Measurements from ENCODE around the gene MKX.

DNA sequence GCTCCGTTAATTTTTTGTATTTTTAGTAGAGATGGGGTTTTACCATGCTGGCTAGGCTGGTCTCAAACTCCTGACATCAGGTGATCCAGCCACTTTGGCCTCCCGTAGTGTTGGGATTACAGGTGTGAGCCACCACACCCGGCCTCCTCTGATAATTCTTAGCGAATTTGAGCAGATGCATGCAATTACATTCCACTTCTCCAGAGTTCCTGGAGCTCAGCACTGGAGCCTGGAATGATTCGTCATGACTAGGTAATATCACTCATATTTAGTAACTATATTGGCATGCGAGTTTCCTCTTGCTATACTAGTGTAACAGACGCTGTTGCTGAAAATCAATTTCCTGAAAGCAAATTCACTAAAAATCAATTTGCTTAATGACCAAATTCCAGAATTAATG, 86.8 kb downstream of the MKX start:
- TF ChIP-seq, protein P1, sequence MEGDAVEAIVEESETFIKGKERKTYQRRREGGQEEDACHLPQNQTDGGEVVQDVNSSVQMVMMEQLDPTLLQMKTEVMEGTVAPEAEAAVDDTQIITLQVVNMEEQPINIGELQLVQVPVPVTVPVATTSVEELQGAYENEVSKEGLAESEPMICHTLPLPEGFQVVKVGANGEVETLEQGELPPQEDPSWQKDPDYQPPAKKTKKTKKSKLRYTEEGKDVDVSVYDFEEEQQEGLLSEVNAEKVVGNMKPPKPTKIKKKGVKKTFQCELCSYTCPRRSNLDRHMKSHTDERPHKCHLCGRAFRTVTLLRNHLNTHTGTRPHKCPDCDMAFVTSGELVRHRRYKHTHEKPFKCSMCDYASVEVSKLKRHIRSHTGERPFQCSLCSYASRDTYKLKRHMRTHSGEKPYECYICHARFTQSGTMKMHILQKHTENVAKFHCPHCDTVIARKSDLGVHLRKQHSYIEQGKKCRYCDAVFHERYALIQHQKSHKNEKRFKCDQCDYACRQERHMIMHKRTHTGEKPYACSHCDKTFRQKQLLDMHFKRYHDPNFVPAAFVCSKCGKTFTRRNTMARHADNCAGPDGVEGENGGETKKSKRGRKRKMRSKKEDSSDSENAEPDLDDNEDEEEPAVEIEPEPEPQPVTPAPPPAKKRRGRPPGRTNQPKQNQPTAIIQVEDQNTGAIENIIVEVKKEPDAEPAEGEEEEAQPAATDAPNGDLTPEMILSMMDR (IDR thresholded peaks at IDR 0.05): no peak
- TF ChIP-seq POLR2A (IDR thresholded peaks at IDR 0.05): no peak

Data from lower leg skin (tissue), 3 donors.